NCI-H526 (cell line): ENCODE measurements around the gene SAE1.

Experiments
- DNase-seq, 2 experiments: peaks; one replicate each; lab custom pipeline; 2025; lab: John Stamatoyannopoulos, UW

SAE1 gene

DNA sequence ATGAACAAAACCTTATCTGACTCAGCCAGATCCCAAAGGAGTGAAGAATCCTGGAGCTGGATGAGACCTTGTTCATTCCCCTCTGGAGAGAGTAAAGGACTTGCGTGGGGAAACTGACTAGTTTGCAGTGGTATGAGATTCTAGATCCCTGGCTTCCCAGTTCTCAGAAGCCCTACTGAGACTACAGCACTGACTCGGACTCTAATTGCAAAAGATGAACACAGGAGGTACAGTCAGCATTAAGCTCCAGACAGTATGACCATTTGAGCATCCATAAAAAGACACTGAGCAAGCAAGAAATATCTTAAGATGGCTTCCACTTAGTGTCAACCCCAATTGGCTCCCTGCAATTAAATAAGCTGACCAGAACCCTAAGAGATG lies 23.8 kb upstream of the SAE1 start:
- no peak for DNase-seq

DNA sequence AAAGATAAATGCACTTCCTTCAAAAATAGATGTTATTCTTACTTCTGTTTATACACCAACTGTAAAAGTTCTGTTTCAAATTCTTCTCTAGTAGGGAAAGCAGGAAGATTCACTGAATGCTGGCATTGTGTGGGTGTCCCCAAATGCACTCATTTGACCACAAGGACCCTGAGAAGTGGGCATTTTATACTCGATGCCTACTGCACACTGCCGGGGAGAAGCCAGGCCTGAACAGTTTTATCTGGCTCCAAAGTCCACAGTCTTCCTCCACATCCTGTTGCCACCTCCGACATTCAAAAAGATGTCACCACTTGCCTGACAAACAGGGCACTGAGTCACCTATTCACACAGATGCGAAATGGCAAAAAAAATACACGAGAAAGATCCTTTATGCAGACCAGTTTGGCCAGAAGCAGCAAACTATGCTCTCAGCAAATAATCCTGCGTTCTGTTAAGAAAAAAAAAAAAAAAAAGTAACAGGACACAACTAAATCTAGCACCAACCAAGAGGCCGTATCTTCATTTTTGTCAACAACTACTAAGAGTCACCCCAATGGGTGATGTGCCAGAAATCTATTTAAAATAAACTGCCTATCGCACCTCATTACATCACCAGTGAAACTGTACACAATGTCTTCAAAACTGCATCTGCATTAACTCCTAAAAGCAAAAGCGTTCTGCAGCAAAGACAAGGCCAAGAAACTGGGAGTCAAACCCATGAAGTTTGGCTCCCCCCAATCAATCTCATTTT lies 23.3 kb upstream of the SAE1 start:
- peak in 1 of 2 experiments; percentile 27 for DNase-seq

DNA sequence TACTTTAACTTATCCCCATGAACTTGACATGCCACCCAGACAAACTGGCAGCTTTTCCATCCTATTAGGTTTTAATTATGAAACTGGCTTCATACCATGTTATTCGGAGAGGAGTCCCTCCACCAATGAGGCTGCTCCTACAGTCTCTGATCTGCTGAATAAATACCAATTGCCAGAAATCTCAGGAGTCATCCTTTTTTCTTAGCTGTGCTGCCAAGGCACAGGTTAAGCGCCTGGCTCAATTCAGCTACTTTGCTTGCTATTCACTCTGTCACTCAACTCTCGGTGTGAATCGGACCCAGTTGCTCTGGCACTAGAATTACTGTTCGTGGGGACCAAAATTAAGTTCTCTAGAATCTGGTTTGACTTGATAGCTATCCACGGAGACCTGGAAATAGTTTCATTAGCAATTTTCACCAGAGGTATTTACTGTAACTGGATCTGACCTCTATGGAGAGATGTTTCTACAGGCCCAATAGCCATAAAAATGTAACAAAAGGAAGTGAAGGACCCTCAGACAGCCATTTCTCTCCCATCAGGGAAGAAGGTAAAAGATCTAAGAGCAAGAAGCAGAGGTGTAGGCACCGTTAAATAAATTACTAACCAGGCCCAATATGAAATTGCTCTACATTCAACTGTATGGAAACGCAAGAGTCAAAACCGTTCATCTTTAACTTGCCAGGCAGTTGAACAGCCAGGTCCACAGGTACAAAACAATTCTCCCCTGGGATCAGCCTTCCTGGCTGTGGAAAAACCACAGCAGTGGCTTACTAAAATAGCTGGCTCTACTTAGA lies 22.5 kb upstream of the SAE1 start:
- peak; percentile 67 to 84 for DNase-seq

DNA sequence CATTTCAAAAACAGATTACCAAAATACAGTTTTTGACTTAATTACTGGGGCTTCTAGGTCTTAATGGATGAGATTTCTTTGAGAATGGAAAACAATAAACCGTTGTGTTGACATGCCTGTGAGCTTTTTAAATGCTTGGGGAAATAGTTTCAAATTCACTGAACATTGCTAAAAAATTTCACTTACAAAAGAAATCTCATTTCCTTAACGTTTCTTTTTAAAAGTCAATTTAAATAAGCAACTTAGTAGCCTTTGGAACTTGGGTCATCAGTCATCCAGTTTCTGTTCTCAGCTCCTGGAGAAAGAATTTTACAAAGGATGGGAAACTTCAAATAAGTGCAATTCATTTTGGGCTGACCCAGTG lies 21.5 kb upstream of the SAE1 start:
- no peak for DNase-seq

DNA sequence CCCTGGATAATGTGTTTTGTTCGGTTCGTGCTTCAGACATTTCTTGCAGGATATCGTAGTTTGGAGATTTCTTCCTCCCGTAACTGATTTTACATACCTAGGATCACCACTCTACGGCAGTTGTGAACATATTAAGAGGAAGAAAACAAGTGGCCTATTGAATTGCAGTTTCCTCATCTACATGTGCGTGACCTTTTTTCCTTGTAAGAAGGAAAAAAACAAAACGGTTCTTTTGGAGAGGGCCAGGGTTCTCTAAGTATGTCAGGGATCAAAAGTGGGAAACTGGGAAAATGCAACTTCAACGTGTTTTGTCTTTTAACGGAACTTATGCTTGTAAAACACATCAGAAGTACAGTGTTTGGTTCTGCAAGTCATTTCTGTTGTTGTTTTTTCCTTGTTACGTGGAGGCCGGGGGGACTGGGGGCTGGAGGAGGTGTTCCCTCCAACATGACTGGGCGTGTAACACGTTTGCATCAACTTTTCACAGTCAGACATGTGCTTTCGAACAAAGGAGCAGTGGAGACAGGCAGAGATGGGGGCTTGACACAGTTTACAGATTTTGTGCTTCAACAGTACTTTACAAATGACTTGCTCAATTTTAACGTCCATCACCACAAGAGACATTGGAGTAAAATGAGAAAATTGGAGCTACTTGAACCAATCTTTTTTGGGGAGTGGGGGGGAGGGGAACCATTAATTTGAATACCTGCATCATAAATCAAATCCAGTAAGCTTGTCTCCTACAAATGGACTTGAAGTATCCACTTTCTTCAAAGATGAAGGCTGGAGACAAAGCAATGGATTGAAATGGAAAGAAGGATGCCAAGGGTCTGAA lies 20.9 kb upstream of the SAE1 start:
- peak; percentile 72 to 81 for DNase-seq

DNA sequence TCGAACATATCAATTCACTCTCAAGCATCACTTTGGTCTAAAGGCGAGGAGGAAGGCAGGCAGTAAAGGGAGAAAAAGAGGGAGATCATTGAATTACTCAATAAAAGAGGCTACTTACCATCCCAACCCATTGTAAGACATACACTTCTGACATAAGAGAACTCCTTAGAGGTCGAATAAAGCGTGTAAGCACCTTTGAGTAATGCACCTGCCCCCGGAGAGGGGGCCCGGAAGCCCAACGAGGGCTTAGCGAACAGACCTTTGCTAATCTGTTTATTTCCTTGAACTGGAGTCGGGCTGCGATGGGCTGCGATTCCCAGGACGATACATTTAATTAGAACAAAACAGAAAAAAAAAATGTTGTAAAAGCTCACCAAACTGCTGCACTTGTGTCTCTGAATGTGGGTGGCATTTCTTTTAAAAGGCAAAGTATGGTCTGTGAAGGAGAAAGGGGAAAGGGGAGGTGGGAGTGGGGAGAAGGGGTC lies 20.1 kb upstream of the SAE1 start:
- DNase-seq, result peak in 1 of 2 experiments; percentile 36

DNA sequence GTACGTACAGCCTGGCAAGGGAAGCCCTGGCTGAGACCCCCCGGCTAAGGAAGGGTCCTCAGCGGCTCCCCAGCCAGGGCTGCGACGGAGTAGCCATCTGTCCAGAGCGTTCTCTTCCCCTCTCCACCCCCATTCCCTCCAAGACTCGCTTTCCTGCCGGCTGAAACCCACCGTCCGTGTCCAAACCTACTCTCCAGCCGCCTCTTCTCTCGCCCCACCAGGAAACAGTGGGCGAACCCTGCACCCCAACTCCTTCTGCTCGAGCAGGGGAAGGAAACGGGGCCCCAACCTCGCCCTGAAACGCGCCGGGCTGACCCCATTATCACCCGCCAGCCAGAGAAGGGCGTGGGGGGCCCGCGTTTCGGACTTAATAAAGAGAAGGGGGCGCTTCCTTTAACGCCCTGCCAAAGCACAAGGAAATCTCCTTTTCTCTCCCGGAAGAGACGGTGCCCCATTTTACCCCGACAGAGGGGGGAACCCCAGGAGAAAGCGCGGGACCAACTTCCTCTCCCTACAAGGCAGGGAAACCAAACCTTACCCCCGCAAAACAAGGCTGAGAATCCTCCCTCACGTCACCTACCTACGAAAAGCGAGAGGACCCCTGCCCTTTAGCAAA lies 19.5 kb upstream of the SAE1 start:
- DNase-seq, result peak in 1 of 2 experiments; percentile 23

DNA sequence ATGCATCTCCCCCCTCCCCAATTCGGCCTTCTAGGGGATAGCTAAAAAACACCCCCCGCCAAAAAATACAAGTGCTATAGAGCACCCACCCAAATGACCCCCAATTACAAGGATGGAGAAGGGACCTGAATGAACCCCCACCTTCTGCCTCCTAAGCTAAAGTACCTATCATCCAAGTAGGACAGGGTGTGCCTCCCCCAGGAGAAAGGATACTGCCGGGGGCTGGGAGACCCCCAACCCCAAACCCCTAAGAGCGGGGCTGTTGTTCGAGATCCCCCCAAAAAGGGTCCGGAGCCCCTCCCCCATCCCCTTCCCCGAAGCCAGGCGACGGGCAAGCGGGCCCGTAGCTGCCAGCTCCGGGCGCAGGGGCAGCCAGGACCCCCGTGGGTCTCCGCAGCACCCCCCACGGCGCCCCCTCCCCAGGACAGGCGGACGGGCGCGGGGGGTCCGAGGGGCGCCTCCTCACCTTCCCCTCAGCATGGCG lies 18.9 kb upstream of the SAE1 start:
- no peak for DNase-seq

DNA sequence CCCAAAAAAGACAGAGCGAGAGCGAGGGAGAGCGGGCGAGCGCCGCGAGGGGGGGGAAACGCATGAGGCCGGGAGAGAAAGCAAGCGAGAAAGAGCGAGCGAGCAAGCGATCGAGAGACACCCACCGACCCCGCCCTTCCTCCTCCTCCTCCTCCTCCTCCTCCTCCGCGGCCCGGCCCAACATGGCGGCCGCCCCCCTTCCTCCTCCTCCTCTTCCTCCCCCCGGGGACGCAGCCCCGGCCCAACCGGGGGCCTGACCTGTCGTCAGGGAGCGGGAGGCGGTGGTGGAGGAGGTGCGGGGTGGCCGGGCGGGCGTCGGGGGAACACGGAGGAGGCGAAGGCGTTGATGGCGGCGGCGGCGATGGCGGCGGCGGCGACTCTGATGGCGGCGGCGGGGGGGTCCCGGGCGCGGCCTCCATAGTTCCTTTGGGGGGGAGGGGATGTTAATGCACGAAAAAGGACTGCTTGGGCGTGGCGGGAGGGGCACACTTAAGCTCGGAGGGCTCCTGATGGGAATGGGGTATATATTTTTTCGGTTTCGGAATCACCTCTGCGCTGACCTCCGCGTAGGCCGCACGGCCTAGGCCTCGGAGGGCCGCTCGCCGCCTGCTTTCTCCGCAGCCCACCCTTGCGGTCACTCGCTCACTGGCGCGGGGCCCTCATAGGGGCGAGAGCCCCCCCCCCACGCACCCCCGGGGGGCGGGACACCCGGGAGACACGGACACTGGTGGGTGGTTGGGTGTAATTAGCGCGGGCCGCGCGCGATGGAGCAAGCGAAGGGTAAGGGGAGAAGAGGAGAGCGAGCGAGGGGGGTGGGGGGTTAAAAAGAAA lies 18.3 kb upstream of the SAE1 start:
- peak; percentile 46 to 85 for DNase-seq

DNA sequence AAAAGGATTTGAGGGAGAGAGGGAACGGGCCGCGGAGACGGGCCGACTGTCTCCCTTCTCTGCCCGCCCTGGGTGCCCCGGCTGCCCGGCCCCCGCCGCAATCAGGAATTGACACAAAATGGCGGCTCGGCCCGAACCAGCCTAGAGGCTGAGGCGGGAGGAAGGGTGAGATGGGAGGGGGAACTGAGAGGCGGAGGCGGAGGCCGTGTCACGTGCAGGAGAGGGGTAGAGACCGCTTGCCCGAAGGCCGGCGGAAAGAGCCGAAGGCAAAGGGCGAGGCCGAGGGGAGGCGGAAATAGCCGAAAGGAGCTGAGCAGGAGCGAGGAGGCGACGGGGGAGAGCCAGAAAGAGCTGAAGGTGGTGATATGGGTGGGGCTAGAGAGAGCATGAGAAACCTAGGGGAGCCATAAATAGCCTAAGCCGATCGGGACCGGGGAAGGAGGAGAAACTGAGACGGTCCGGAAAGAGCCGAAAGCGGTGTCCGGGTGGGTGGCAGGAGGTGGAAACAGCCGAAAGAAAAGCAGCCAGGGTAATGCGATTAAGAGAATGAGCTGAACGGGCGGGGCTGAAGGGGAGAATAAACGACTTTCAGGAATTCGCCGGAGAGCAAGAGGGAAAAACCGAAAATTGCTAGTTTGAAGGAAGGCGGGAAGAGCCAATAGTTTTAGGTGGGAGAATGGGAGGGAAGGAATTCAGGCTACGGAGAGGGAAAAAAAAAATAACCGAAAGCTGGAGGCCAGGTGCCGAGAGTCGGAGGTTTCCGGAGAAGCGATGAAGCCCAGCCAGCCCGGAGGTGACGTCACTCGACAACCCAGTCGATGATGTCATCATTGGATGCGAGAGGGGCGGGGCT lies 17.4 kb upstream of the SAE1 start, which contains the start of gene ZC3H4:
Gene ZC3H4 (minus strand): TSS at position 780 of the 853 bp plus-strand sequence. CDS start 1,192 bp downstream, outside the sequence.
- DNase-seq, result peak; percentile 97 to 99

DNA sequence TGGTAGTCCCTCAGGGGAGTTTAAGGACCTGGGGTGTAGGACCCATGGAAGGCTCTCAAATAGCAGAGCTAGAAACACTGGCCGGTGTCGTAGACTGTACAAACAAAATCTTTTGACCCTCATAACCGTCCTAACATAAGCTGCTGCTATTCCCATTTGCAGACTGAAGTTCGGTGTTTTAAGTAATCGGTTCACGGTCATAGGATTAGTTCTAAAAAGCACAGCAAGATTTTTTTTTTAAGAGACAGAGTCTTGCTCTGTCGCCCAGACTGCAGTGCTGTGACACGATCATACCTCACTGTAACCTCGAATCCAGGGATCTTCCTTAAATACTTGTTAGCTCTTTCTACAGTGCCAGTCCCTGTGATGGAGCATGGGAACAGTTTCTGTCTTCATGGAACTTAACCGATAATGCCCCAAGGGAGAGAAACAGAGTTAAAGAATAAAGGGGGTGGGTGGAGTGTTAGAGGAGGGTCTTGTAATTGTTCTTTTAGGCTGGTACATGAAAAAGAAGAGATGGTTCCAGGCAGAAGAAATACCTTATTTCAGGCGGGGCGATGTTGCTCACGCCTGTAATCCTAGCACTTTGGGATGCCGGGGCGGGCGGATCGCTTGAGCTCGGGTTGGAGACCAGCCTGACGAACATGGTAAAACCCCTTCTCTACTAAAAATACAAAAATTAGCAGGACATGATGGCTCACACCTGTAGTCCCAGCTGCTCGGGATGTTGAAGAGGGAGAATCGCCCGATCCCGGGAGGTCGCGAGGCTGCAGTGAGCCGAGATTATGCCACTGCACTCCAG lies 16.6 kb upstream of the SAE1 start:
- DNase-seq, result peak; percentile 41 to 64

DNA sequence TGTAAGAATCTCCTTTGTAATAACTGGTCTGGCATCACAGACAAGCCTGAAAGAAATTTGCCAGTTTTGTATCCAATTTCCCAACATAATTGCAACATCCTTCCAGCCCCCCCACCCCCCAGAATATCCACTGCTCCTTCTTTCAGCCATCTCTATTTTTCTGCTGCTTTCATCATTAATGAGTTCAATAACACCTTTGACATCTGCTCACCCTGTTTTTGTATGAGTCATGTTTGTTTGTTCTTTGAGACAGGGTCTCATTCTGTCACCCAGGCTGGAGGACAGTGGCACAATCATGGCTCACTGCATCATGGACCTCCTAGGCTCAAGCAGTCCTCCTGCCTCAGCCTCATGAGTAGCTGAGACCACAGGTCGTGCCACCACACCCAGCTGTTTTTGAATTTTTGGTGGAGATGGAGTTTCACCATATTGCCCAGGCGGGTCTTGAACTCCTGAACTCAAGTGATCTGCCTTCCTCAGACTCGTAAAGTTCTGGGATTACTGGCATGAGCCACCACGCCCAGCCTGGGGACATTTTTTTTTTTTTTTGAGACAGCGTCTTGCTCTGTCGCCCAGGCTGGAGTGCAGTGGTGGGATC lies 10.1 kb upstream of the SAE1 start:
- no peak for DNase-seq

DNA sequence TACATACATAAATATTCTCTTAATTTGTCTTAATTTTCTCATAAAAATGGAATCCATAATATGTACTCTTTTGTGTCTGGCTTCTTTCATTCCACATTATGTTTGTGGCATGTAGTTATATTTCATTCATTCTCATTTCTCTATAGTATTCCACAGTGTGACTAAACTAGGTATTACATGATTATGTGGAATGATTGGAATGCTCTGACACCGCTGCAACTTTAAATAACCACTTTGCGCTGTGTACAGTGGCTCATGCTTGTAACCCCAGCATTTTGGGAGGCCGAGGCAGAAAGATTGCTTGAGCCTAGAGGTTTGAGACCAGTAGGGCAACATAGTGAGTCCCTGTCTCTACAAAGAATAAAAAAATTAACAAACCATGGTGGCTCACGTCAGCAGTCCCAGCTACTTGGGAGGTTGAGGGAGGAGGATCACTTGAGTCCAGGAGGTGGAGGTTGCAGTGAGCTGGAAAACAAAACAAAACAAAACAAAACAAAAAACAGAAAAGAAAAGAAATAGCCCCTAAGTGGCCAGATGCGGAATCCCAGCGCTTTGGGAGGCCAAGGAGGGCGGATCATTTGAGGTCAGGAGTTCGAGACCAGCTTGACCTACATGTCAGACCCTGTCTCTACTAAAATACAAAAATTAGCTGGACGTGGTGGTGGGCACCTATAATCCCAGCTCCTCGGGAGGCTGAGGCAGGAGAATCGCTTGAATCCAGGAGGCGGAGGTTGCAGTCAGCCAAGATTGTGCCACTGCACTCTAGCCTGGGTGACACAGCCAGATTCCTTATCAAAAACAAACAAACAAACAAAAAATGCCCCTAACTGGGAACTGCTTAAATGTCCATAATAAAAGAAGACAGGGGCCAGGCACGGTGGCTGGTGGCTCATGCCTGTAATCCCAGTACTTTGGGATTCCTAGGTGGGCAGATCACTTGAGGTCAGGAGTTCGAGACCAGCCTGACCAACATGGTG lies 8.0 kb upstream of the SAE1 start:
- no peak for DNase-seq

DNA sequence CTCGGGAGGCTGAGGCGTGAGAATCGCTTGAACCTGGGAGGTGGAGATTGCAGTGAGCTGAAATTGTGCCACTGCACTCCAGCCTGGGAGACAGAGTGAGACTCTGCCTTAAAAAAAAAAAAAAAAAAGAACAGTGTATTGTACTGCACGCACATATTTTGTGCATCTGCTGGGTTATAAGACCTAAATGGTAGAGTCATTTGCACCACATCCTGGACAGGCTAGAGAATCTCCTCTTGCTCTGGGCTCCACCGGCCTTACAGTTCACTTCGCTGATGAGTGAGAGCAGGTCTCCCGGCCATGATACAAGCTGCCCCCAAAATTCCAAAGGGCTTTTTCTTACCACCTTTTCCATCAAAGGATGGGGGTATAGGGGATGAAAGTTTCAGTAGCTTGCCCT lies 7.2 kb upstream of the SAE1 start:
- DNase-seq, result no peak

DNA sequence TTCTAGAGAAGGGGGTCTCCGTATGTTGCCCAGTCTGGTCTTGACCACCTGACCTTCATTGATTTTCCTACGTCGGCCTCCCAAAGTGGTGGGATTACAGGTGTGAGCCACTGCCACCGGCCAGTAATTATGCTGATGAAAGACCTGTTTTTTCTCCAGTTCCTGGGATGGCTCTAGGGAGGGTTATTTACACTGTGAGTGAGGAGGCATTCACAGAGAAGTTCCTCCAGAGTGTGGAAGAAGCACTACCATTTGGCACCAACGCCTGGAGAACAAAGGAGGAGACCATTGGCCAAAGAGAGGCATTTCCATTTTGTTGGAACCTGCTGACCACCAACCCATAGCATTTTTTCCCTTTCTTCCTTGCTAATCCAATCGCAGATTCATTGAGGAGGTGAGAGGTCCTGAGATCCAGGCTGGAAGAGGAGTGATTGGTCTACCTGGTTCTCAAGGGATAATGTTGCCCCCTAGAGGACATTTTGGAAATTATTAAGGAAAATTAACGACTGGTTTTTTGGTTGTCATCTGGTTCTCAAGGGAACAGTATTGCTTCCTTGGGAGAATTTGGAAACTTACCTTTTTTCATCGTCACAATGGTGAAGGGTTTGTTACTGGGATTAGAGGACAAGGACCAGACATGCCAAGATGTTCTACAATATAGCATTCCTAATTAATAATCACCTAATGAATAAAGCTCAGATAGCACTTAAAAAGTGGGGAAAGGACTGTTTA lies 5.5 kb upstream of the SAE1 start:
- peak; percentile 57 to 83 for DNase-seq

DNA sequence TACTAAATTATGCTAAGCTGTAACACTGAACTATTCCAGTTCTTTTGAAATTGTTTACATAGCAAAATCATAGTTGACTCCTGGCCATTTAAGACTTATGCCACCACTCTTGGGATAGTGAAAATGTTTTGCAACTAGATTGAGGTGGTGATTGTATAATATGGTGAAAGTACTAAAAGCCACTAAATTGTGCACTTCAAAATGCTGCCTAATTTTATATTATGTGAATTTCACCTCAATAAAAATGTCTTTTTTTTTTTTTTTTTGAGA lies 5.0 kb upstream of the SAE1 start:
- no peak for DNase-seq

DNA sequence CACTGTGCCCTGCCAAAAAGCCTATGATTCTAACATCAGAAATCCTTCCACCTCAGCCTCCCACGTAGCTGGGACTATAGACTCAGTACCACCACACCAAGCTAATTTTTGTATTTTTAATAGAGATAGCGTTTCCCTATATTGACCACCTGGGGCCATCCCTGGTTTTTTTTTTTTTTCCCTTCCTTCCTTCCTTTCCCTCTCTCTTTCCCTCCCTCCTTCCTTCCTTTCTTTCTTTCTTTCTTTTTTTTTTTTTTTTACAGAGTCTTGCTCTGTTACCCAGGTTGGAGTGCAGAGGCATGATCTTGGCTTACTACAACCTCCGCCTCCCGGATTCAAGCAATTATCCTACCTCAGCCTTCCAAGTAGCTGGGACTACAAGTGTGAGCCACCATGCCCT lies 1.1 kb upstream of the SAE1 start:
- no peak for DNase-seq
